ENCODE data around the gene ENPP7. TPM values are rescaled to one million over a fixed set of nuclear protein-coding genes. Genes with fewer than 3 reads are reported as not detected.
A peak's percentile ranks its signal among the peaks of the same experiment; 100 is the strongest.

The ENPP7 gene
- total RNA-seq, 1 donor from 2014 or later = not detected

GRCh38 chr17:79733692-79734070, 2.9 kb downstream of the ENPP7 start:
- ATAC-seq = no peak

DNA sequence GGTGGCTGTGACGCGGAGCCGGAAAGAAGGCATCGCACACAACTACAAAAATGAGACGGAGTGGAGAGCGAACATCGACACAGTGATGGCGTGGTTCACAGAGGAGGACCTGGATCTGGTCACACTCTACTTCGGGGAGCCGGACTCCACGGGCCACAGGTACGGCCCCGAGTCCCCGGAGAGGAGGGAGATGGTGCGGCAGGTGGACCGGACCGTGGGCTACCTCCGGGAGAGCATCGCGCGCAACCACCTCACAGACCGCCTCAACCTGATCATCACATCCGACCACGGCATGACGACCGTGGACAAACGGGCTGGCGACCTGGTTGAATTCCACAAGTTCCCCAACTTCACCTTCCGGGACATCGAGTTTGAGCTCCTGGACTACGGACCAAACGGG, 4.4 kb downstream of the ENPP7 start:
- ATAC-seq = no peak

DNA sequence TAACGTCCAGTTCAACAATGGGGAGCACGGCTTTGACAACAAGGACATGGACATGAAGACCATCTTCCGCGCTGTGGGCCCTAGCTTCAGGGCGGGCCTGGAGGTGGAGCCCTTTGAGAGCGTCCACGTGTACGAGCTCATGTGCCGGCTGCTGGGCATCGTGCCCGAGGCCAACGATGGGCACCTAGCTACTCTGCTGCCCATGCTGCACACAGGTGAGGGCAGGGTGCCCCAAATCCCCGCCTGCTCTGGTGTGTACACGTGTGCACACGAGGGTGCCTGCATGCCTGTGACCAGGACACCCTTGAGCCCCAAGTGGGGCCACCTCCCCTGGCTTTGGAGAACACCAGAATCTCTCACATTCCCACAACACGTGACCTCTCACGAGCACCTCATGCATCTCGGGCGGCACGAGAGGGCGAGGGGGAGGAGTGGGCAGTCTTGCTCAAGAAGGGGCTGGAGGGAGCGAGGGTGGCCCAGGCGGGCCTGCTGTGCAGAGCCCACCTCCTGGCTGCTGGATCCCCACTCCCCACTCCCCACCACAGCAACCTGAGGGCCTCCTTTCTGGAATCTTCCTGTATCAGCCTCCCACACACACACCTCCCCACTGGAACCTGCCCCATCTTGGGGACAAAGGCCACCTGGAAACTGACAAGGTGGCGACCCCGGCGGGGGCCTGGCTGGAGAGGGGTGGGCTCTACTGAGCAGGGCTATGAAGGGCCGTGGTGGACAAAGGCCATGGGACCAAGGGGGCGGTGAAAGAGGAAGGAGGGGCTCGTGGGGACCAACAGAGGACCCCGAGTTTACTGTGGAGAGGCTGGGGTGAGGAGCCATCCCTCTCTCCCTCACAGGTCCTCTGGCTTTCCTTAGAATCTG, 6.5 kb downstream of the ENPP7 start:
- no peak for ATAC-seq

- no peak for ATAC-seq
Measured at GRCh38 chr17:79737922-79738578, 7.3 kb downstream of the ENPP7 start.

DNA sequence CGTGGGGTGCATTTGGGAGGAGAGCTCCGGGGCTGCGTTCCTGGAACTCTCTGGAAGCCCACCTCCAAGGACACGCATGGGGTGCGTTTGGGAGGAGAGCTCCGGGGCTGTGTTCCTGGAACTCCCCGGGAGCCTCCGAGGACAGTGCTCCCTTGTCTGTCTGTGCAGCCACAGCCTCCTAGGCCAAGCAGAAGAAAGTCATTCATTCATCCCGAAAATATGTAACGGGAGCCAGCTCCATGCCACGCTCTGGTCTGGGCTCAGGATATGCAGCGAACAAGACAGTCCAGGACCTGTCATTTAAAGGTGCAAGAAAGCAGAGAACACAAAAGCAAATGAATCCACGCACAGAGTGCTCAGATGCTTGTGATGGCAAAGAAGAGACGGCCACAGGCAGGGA, 7.9 kb downstream of the ENPP7 start:
- ATAC-seq = no peak

DNA sequence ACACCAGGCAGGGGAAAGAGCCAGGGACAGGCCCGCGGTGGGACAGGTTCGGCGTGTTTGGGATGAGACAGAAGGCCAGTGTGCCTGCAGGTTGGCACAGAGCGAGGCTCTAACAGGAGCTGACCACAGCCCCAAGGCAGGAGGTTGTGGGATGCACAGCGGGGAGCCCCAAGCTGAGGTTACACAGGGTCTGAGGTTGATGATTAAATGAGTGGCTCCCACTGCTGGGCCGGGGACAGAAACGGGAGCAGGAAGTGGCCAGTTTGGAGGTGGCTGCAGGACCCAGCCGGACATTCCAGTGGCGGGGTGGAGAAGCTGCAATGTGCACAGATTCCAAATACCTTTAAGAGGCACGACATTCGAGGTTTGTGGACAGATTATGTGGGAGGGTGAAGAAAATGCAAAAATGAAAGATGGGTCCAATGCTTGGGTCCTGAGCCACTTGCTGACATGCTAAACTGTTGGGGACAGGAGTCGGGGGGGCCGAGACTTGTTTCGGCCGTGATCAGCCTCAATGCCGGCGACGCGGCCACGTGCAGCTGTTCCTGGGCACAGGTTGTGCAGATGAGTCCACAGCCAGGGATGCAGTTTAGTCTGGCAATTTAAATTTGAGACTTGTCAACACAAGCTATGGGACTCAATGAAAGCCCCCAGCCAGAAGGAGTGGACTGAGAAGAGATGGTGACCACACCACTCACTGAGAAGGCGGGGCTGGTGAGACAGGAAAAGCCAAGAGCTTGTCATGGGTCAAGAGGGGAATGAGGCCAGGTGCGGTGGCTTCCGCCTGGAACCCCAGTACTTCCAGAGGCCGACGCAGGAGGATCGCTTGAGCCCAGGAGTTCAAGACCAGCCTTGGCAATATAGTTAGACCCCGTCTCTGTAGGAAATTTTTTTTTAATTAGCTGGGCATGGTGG, 8.7 kb downstream of the ENPP7 start:
- ATAC-seq = peak; percentile 14

DNA sequence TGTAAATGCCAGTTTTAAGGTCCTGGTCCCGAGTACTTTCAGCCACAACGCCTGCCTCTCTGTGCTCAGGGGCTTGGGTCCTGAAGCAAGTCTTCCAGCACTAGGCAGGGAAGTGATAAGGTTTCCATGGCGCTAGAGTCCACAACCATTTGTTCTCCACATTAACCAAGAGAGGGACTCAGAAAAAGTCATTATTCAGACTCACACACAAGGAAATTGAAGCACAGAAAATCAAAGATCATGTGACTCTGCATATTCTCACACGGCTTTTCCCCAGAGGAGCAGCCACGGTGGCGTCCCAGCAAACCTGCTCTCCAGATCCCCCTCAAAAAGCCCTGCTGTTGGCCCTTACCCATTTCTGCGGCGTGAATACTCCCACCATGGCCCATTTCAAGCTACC, 9.7 kb downstream of the ENPP7 start:
- no peak for ATAC-seq

- no peak for ATAC-seq
Measured at GRCh38 chr17:79741401-79741750, 10.6 kb downstream of the ENPP7 start.

- ATAC-seq = peak; percentile 42
Measured at GRCh38 chr17:79741751-79742588, 11.2 kb downstream of the ENPP7 start.

- no peak for ATAC-seq
Measured at GRCh38 chr17:79742589-79742918, 11.8 kb downstream of the ENPP7 start.

DNA sequence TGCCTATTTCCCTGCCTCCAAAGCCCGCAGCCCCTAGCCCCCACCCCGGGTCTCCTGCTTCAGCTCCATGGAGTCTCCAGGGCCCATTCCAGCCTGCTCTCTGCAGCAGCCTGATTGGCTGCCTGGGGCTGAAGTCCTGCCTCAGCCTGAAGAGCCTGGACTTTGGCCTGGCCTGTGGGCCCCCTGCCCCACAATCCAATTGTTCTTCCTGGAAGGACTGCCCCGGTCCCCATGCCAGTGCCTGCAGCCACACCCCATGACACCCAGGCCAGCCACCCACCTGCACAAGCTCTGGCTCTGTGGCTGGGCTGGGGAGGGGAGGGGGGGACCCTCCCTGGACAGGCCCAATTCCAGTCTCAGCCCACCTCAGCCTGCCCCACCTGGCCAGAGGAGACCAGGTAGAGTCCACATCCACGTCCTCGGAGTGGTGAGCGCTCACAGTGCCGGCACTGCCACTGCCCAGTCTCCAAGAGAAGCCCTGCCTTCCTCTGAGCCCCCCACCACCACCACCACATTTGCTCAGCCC, 12.3 kb downstream of the ENPP7 start:
- ATAC-seq = no peak

DNA sequence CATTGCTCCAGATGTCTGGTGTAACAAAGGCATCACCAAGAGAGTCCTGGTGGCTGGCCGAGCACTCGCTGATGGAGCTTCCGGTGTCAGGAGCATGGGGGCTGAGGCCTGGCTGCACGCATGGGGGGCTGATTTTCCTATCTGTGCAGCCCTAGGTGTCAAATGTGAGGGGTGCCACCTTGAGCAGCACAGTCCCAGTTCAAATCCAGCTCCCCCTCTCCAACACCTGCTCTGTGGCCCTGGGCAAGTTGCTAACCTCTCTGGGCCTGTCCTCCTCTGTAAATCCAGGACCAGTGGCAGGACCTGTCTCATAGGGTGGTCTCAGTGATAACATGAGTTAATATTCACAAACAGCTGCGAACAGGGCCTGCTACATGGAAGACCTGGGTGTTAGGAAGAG, 12.9 kb downstream of the ENPP7 start:
- no peak for ATAC-seq

GRCh38 chr17:79745641-79746105, 14.9 kb downstream of the ENPP7 start:
- ATAC-seq = peak; percentile 69

DNA sequence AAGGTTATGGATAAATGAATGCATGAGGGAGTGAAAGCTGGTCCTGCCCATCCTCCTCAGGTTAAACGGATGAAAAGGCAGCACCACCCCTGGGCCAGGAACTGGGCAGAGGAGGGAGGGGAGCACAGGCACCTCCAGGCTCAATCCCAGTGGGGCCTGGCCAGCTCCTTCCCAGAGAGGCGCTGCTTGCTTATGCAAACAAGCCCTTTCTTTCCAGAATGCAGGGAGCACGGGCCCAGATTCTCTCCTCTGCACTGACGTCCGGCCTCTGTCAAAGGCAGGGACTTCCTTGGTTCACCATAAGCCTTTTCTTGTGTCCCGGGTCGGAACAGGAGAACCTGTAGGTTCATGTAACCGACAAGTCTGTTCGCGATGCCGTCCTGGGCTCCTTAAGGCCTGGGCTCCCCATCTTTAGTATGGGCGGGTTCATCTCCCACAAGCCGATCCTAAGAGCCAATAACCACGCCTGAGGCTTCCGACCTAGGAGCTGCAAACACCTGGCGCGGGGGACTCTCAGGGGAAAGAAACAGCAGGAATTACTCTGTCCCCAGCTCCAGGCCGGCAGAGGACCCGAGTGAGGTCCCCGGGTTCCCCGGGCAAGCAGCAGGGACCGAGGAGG, 16.3 kb downstream of the ENPP7 start:
- ATAC-seq = peak; percentile 3

- peak; percentile 31 for ATAC-seq
Measured at GRCh38 chr17:79747508-79748294, 17.0 kb downstream of the ENPP7 start.

GRCh38 chr17:79748295-79749099, 17.8 kb downstream of the ENPP7 start:
- ATAC-seq = no peak

GRCh38 chr17:79749156-79749815, 18.5 kb downstream of the ENPP7 start:
- no peak for ATAC-seq

GRCh38 chr17:79749958-79750357, 19.2 kb downstream of the ENPP7 start:
- ATAC-seq = no peak

Measured in esophagus mucosa (tissue), 1 donor.